HUES64 (cell line): ENCODE data around the gene ITCH.

Source experiments
- H3K27ac ChIP-seq: 2 replicates; pipeline ENCODE4 v1.7.0; 2013; ENCODE audit warnings: low read depth, low read length, inconsistent platforms
- H3K27me3 ChIP-seq: 2 replicates; pipeline ENCODE4 v1.6.1; 2013; ENCODE audit warnings: mild to moderate bottlenecking, low read length; ENCODE audit not compliant: insufficient read depth
- H3K36me3 ChIP-seq: 2 replicates; pipeline ENCODE4 v1.6.1; 2013; ENCODE audit warnings: mild to moderate bottlenecking, low read length; ENCODE audit not compliant: insufficient read depth
- H3K4me1 ChIP-seq: 2 replicates; pipeline ENCODE4 v1.6.1; 2013; ENCODE audit warnings: mild to moderate bottlenecking, low read length, moderate library complexity; ENCODE audit not compliant: insufficient read depth
- H3K4me3 ChIP-seq: 2 replicates; pipeline ENCODE4 v1.5.1; 2013; ENCODE audit warnings: mild to moderate bottlenecking, low read length, moderate library complexity
- H3K9ac ChIP-seq: 2 replicates; pipeline ENCODE4 v1.6.1; 2013; ENCODE audit warnings: mild to moderate bottlenecking, low read depth, low read length
- H3K9me3 ChIP-seq: 2 replicates; pipeline ENCODE4 v1.6.1; 2013; ENCODE audit warnings: low read depth, low read length; ENCODE audit not compliant: insufficient read depth
- WGBS: fragments of 150-250, 120-280 bp; methylation state at CpG from one replicate; pipeline ENCODE4 v1.1.7; 2013; ENCODE audit warnings: missing lambda C conversion rate; 5-methylcytosine and 5-hydroxymethylcytosine counted together

ITCH gene

DNA sequence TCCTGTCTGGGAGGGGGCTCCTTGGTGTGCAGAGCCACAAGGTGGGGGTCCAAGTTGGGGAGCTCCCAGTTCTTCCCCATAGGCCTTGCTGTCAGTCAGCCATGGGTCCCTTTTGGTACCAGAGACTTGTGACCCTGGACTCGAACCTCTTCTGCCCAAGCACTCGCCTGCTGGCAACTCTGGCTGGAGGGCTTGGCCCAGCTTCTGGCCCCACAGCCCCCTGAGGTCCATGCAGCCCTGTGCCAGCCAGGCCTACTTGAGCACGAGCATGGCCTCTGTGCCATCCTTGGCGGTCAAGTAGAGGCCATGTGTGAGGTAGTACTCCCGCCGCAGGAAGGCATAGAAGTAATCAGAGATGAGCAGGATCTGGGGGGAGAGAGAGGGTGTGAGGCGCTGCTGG lies 197.5 kb downstream of the ITCH start:
- Histone ChIP-seq H3K27me3 (no peaks in the 10 kb centered on the region; the same call in 1 of the 2 replicates), H3K4me1 (no peaks in the 10 kb centered on the region), H3K36me3 (no peaks in the 10 kb centered on the region), H3K4me3 (no peak overlapping the region), H3K9me3 (no peaks in the 10 kb centered on the region), H3K9ac (no peak overlapping the region), H3K27ac (no peak overlapping the region)
- 92% methylated on average over 7 of the region's 7 CpGs for WGBS
